ENCODE results near the gene PPP1R18.
A peak's percentile ranks its signal among the peaks of the same experiment; 100 is the strongest.

The PPP1R18 gene

GRCh38 chr6:30682143-30683117, 4.0 kb downstream of the PPP1R18 start:
- Histone ChIP-seq H3K4me3 (ENCODE audit: low read length) (peak overlapping the region; percentile 90), H3K79me2 (ENCODE audit: low read length) (peaks cover 65% of the 10 kb centered on the region), H3K4me1 (ENCODE audit: low read length) (peaks cover 34% of the 10 kb centered on the region), H3K27ac (ENCODE audit: low read length) (peak overlapping the region; percentile 90), H3K36me3 (replicated peaks; ENCODE audit: low read depth, low read length) (peaks cover 3% of the 10 kb centered on the region), H3K27me3 (ENCODE audit: low read depth, low read length) (no peaks in the 10 kb centered on the region), H3K4me2 (ENCODE audit: low read length) (peak overlapping the region; percentile 100), H2AFZ (ENCODE audit: low read depth, low read length) (no peak overlapping the region), H4K20me1 (ENCODE audit: insufficient read depth, low read length) (peaks cover 10% of the 10 kb centered on the region; the same call in 1 of the 2 replicates), H3K9ac (ENCODE audit: low read length) (peak overlapping the region; percentile 93), H3K9me3 (ENCODE audit: insufficient read depth, low read length) (no peaks in the 10 kb centered on the region)
- TF ChIP-seq EZH2phosphoT487 (IDR thresholded peaks at IDR 0.05; ENCODE audit: low read depth) (no peak), CTCF (IDR thresholded peaks at IDR 0.05; ENCODE audit: low read depth, low read length) (no peak)

- Histone ChIP-seq H4K20me1 (ENCODE audit: insufficient read depth, low read length) (peaks cover 10% of the 10 kb centered on the region; the same call in 1 of the 2 replicates), H3K4me3 (ENCODE audit: low read length) (peak overlapping the region; percentile 90)
- TF ChIP-seq CTCF (IDR thresholded peaks at IDR 0.05; ENCODE audit: low read depth, low read length) (no peak), EZH2phosphoT487 (IDR thresholded peaks at IDR 0.05; ENCODE audit: low read depth) (no peak)
Measured at GRCh38 chr6:30681766-30682142, 4.7 kb downstream of the PPP1R18 start.

GRCh38 chr6:30679765-30680535, 6.5 kb downstream of the PPP1R18 start:
- Histone ChIP-seq H3K79me2 (ENCODE audit: low read length) (peaks cover 51% of the 10 kb centered on the region), H3K27ac (ENCODE audit: low read length) (no peak overlapping the region), H3K27me3 (ENCODE audit: low read depth, low read length) (no peaks in the 10 kb centered on the region), H4K20me1 (ENCODE audit: insufficient read depth, low read length) (peaks cover 10% of the 10 kb centered on the region; the same call in 1 of the 2 replicates), H2AFZ (ENCODE audit: low read depth, low read length) (no peak overlapping the region), H3K9me3 (ENCODE audit: insufficient read depth, low read length) (no peaks in the 10 kb centered on the region), H3K36me3 (replicated peaks; ENCODE audit: low read depth, low read length) (peaks cover 10% of the 10 kb centered on the region), H3K4me3 (ENCODE audit: low read length) (peak overlapping the region; percentile 49; the same call in 1 of the 2 replicates), H3K4me1 (ENCODE audit: low read length) (peaks cover 31% of the 10 kb centered on the region), H3K4me2 (ENCODE audit: low read length) (peak overlapping the region; percentile 85), H3K9ac (ENCODE audit: low read length) (0 out of 2 replicates have a peak overlapping the region, but pooled peaks have one; percentile 16)
- TF ChIP-seq CTCF (IDR thresholded peaks at IDR 0.05; ENCODE audit: low read depth, low read length) (no peak), EZH2phosphoT487 (IDR thresholded peaks at IDR 0.05; ENCODE audit: low read depth) (no peak)

More at GRCh38 chr6:30681766-30682142, 4.7 kb downstream of the PPP1R18 start:
- peaks cover 65% of the 10 kb centered on the region for H3K79me2 ChIP-seq (ENCODE audit: low read length)
- H3K27me3 ChIP-seq (ENCODE audit: low read depth, low read length), result no peaks in the 10 kb centered on the region
- peak overlapping the region; percentile 100 for H3K4me2 ChIP-seq (ENCODE audit: low read length)
- H3K27ac ChIP-seq (ENCODE audit: low read length), result peak overlapping the region; percentile 90
- H3K9ac ChIP-seq (ENCODE audit: low read length), result peak overlapping the region; percentile 93
- peaks cover 6% of the 10 kb centered on the region for H3K36me3 ChIP-seq (replicated peaks; ENCODE audit: low read depth, low read length)
- H2AFZ ChIP-seq (ENCODE audit: low read depth, low read length), result no peak overlapping the region
- H3K9me3 ChIP-seq (ENCODE audit: insufficient read depth, low read length), result no peaks in the 10 kb centered on the region
- peaks cover 33% of the 10 kb centered on the region for H3K4me1 ChIP-seq (ENCODE audit: low read length)
